ENCODE measurements around the gene ATP6V0E2.

DNA sequence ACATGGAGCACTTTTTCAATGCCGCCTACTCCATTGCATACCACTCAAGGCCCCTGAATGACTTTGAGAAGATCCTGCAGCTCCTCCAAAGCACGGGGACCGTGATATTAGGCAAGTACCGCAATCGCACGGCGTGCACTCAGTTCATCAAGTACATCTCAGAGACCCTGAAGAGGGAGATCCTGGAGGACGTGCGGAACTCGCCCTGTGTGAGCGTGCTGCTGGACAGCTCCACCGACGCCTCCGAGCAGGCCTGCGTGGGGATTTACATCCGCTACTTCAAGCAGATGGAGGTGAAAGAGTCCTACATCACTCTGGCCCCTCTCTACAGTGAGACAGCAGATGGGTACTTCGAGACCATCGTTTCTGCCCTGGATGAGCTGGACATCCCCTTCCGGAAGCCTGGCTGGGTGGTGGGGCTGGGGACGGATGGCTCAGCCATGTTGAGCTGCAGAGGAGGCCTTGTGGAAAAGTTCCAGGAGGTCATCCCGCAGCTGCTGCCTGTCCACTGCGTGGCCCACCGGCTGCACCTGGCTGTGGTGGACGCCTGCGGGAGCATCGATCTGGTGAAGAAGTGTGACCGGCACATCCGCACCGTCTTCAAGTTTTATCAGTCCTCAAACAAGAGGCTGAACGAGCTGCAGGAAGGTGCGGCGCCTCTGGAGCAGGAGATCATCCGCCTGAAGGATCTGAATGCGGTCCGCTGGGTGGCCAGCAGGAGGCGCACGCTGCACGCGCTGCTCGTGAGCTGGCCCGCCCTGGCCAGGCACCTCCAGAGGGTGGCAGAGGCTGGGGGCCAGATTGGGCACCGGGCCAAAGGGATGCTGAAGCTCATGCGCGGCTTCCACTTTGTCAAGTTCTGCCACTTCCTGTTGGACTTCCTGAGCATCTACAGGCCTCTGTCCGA, 12.7 kb upstream of the ATP6V0E2 start:
- TF ChIP-seq, protein P1, sequence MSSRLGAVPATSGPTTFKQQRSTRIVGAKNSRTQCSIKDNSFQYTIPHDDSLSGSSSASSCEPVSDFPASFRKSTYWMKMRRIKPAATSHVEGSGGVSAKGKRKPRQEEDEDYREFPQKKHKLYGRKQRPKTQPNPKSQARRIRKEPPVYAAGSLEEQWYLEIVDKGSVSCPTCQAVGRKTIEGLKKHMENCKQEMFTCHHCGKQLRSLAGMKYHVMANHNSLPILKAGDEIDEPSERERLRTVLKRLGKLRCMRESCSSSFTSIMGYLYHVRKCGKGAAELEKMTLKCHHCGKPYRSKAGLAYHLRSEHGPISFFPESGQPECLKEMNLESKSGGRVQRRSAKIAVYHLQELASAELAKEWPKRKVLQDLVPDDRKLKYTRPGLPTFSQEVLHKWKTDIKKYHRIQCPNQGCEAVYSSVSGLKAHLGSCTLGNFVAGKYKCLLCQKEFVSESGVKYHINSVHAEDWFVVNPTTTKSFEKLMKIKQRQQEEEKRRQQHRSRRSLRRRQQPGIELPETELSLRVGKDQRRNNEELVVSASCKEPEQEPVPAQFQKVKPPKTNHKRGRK (CRISPR knock-in tag; IDR thresholded peaks at IDR 0.05; ENCODE audit: borderline replicate concordance): no peak
- TF ChIP-seq TCF7 (CRISPR knock-in tag; IDR thresholded peaks at IDR 0.05; ENCODE audit: low read depth): no peak
- TF ChIP-seq, protein P2, sequence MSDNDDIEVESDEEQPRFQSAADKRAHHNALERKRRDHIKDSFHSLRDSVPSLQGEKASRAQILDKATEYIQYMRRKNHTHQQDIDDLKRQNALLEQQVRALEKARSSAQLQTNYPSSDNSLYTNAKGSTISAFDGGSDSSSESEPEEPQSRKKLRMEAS (CRISPR knock-in tag; IDR thresholded peaks at IDR 0.05): no peak

Data from WTC11 (cell line).